Ovary (tissue), 3 donors: ENCODE data around the gene TCL1A.

Experiments
- POLR2A ChIP-seq: fragments of 450-650 bp; IDR thresholded peaks from one replicate; pipeline ENCODE4 v1.6.1; 2017; ENCODE audit warnings: antibody characterized with exemption, mild to moderate bottlenecking, moderate library complexity
- TF ChIP-seq, protein P1 (sequence below), 3 donors: fragments of 450-650 bp in 2 of 3; fragments of 200-600 bp in 1 of 3; IDR thresholded peaks; one replicate each; pipeline versions ENCODE4 v1.5.1 to v1.8.0; 2016 to 2022; ENCODE audit warnings: antibody characterized with exemption in 3 of 3, mild to moderate bottlenecking in 1 of 3
- donor health status: DM: no; HTN: no; CAD: no.

DNA sequence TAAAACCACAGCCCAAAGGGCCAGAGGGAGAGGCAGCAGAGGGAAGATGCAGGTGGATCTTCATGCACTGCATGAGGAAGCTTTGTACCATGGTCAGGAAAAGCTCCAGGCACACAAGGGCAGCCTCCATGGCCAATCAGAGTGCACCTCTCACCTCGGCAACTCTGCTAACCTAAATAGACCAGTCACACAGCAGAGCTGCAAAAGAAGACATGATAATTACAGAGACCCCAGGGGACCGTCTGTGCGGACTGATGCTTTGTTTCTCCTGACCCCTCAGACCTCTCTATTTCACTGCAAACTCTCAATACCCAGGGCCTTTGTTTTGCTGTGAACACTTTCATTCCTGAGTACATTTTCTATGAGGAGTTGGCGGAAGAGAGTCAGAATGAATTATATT lies 38.4 kb downstream of the TCL1A start:
- no peak for TF ChIP-seq POLR2A
- TF ChIP-seq, protein P1, sequence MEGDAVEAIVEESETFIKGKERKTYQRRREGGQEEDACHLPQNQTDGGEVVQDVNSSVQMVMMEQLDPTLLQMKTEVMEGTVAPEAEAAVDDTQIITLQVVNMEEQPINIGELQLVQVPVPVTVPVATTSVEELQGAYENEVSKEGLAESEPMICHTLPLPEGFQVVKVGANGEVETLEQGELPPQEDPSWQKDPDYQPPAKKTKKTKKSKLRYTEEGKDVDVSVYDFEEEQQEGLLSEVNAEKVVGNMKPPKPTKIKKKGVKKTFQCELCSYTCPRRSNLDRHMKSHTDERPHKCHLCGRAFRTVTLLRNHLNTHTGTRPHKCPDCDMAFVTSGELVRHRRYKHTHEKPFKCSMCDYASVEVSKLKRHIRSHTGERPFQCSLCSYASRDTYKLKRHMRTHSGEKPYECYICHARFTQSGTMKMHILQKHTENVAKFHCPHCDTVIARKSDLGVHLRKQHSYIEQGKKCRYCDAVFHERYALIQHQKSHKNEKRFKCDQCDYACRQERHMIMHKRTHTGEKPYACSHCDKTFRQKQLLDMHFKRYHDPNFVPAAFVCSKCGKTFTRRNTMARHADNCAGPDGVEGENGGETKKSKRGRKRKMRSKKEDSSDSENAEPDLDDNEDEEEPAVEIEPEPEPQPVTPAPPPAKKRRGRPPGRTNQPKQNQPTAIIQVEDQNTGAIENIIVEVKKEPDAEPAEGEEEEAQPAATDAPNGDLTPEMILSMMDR (IDR thresholded peaks at IDR 0.05) = no peak
